Calu3 (cell line): ENCODE results near the gene MAN1B1. TPM values are rescaled to one million over a fixed set of nuclear protein-coding genes. Genes with fewer than 3 reads are reported as not detected.

Experiments used
- BruUV-seq: library from RNA; stranded (reverse); fragments of 400-500 nt; replicated peaks from 2 replicates; lab custom pipeline; 2021; lab: Mats Ljungman, UMichigan
- CTCF ChIA-PET: fragments of 300-600 bp; sonication (Branson Sonifier 250); formaldehyde crosslinking; loops from one replicate; lab custom pipeline; 2022; ENCODE audit warnings: antibody characterized with exemption; lab: Charles Lee
- DNase-seq: peaks from one replicate; pipeline ENCODE4 v3.0.0; 2022
- H3K27ac Mint-ChIP-seq: one replicate; pipeline ENCODE4 v1.8.0; 2022; ENCODE audit warnings: mixed read lengths; ENCODE audit not compliant: unreplicated experiment
- H3K27me3 Mint-ChIP-seq: one replicate; pipeline ENCODE4 v1.8.0; 2022; ENCODE audit warnings: mixed read lengths; ENCODE audit not compliant: unreplicated experiment
- H3K36me3 Mint-ChIP-seq: one replicate; pipeline ENCODE4 v1.8.0; 2022; ENCODE audit warnings: mild to moderate bottlenecking, moderate library complexity, mixed read lengths; ENCODE audit not compliant: insufficient read depth, unreplicated experiment
- H3K4me1 Mint-ChIP-seq: one replicate; pipeline ENCODE4 v1.8.0; 2022; ENCODE audit warnings: mild to moderate bottlenecking, low read depth, mixed read lengths; ENCODE audit not compliant: unreplicated experiment
- H3K4me3 Mint-ChIP-seq: one replicate; pipeline ENCODE4 v1.8.0; 2022; ENCODE audit warnings: mild to moderate bottlenecking, low read depth, moderate library complexity, mixed read lengths; ENCODE audit not compliant: unreplicated experiment
- H3K9me3 Mint-ChIP-seq: one replicate; pipeline ENCODE4 v1.8.0; 2022; ENCODE audit warnings: low read depth, mixed read lengths; ENCODE audit not compliant: unreplicated experiment
- CTCF ChIP-seq: fragments of 200-600 bp; IDR thresholded peaks from one replicate; pipeline ENCODE4 v1.8.0; 2022; ENCODE audit warnings: antibody characterized with exemption; ENCODE audit not compliant: unreplicated experiment
- intact Hi-C: fragments of 100-400 bp; cut with micrococcal nuclease; formaldehyde crosslinking; loops from one replicate; pipeline ENCODE4 v1.10.0; 2022; ENCODE audit not compliant: unreplicated experiment
- total RNA-seq: library from RNA; stranded (reverse); gene quantifications from 2 replicates; pipeline ENCODE4 v1.2.3, GENCODE V29; 2022

MAN1B1 gene
- total RNA-seq, 1 experiment from 2014 or later, result 61.4 TPM

DNA sequence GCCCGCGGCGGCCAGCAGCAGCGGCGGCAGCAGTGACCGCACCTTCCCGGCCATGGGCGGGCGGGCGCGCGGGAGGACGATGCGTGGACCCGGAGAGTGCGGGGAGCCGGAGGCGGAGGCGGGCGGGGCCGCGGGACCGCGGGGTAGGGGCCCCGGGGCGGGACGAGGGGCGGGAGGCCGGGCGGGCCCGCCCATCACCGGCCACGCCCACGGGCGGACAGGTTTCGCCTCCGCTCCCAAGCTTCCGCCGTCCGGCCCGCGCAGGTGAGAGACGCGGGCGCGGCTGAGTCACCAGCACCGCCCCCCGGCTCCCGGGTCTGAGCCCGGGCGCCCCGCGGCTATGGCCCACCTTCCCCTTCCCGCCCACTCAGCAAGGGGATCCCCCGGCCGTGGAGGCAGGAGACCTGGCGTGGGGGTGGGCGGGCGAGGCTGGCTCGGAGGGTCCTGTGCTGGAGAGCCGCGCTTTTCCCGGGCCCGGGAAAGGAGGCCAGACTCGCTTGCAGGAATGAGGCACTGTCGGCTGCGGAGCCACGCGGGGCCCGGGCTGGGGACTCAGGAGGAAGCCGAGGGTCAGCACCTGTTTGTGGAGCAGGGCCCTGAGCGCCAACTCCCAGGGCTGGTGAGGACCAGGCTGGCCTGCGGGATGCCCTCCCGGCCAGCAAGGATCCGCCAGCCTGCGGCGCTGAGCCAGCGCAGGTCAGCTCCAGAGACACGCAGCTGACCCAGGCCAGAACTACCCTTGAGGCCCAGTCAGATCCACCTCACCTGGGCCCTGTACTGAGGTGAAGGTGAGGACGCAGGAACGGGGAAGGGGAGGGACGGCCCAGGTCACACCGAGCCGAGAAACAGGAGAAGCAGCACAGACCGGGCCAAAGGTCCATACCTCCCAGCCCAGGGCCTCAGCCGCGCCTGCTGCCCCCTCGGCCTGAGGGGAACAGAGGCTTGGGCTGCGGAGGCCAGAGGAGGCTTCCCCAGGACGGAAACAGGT is 32.5 kb upstream of the MAN1B1 start, which contains the start of gene ENTPD2:
ENTPD2 (minus strand) TSS at position 118 of the 988 bp plus-strand sequence; CDS start at position 54, 64 bp downstream.
- CTCF ChIA-PET, result no interaction called here
- no peak for TF ChIP-seq CTCF
- peak; percentile 79 for DNase-seq
- peak within 1 kb of the TSS; percentile 73 for H3K27ac Mint-ChIP-seq
- H3K36me3 Mint-ChIP-seq, result peaks cover 14% of the 10 kb centered on the region
- H3K4me3 Mint-ChIP-seq, result peak within 1 kb of the TSS; percentile 69
- intact Hi-C loops, result no loop called here
- BruUV-seq, result no TSS peak
- H3K27me3 Mint-ChIP-seq, result no peaks in the 10 kb centered on the region
- H3K9me3 Mint-ChIP-seq, result no peaks in the 10 kb centered on the region
- H3K4me1 Mint-ChIP-seq, result peaks cover 8% of the 10 kb centered on the region

DNA sequence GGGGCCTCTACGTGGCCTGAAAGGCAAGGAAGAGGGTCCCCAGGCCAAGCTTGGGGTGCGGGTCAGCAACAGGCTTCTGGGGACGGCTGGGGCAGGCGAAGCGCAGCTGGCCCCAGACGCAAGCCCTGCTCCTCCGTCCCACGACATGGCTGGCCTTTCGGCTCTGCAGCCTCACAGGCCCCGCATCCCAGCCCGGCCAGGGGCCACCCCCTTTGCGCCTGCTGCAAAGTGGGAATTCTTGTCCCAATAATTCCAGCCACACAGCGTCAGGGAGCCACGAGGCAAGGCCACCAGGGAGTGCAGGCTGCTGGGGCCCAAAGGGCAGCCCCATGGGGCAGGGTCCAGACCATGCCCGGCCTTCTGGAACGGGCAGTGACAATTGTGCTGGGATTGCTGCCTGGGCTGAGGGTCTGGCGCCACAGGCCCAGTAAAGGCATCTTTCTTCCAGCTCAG is 31.8 kb upstream of the MAN1B1 start:
- intact Hi-C loops, result no loop called here
- Mint-ChIP-seq H3K27me3 (no peaks in the 10 kb centered on the region), H3K27ac (peak overlapping the region; percentile 73), H3K9me3 (no peaks in the 10 kb centered on the region), H3K4me1 (peaks cover 8% of the 10 kb centered on the region), H3K4me3 (peak overlapping the region; percentile 69), H3K36me3 (peaks cover 14% of the 10 kb centered on the region)
- no TSS peak for BruUV-seq
- TF ChIP-seq CTCF, result no peak
- no peak for DNase-seq
- CTCF ChIA-PET, result interaction anchor here (1.5 kb wide), 2 partner anchors 8 to 9 kb away, joined by 11 read pairs; partner anchors contain the start of gene NPDC1

DNA sequence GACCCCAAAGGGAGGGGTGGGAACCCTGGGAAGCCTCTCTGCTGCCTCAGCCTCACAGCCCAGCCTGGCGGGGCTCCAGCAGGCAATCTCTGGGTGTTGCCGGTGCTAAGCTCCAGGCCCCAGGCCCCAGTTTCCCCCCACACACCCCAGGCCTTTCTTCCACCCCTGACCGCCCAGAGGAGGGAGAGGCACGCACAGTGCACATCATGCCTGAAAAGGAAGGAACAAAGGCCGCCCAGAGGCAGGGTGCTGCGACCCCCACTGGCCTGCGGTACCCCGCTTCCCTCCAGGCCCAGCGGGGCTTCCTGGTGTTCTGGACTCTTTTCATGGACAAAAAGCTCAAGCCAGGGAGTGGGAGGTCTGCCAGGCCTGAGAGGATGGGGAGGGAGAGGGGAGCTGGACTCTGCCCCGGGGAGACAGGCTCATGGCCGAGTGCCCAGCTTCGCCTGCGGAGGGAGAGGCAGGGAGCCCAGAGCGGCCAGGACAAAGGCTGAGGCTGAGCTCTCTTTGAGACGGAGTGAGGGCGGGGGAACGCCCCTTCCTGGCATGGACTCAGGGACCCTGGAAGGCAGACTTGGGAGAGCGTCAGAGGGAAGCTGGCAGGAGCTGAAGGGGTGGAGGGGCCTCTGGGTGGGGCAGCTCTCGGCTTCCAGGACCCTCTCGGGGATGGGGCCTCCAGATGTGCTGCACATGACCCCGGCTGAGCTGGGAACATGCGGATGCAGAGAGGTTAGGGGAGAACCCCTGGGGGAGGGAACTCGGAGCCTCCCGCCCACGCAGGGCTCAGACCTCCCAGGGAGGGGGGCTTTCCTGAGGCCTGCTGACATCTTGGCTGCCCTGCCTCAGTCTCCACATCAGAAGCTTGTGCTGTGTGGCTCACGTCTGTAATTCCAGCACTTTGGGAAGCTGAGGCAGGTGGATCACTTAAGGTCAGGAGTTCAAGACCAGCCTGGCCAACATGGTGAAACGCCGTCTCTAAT is 31.1 kb upstream of the MAN1B1 start:
- H3K9me3 Mint-ChIP-seq, result no peaks in the 10 kb centered on the region
- no peak for TF ChIP-seq CTCF
- no peak overlapping the region for H3K27ac Mint-ChIP-seq
- intact Hi-C loops, result no loop called here
- DNase-seq, result peak; percentile 65
- peaks cover 8% of the 10 kb centered on the region for H3K4me1 Mint-ChIP-seq
- CTCF ChIA-PET, result interaction anchor here (0.5 to 1.8 kb wide), 5 partner anchors 9 to 30 kb away, joined by 3 to 11 read pairs (median 9); partner anchors contain the start of gene NPDC1
- no TSS peak for BruUV-seq
- H3K36me3 Mint-ChIP-seq, result peaks cover 14% of the 10 kb centered on the region
- no peaks in the 10 kb centered on the region for H3K27me3 Mint-ChIP-seq
- H3K4me3 Mint-ChIP-seq, result peak overlapping the region; percentile 44
